ENCODE measurements around the gene GOLPH3. TPM values are rescaled to one million over a fixed set of nuclear protein-coding genes. Genes with fewer than 3 reads are reported as not detected.

GOLPH3 gene
- total RNA-seq, 1 experiment from 2014 or later: 98.7 TPM

GRCh38 chr5:32100691-32101302 is 73.3 kb downstream of the GOLPH3 start:
- Histone ChIP-seq H2BK20ac (ENCODE audit: low read depth, low read length, poor library complexity, severe bottlenecking) (no peak overlapping the region), H3K56ac (ENCODE audit: insufficient read length, low read depth, low read length) (no peak overlapping the region), H3K4ac (ENCODE audit: low read depth, low read length) (no peak overlapping the region), H4K5ac (ENCODE audit: insufficient read length, low read depth, low read length) (no peak overlapping the region), H4K20me1 (ENCODE audit: control insufficient read depth, insufficient read depth, insufficient read length) (no peaks in the 10 kb centered on the region), H3K18ac (ENCODE audit: insufficient read length, low read depth, low read length) (no peak overlapping the region), H2BK5ac (ENCODE audit: insufficient read length, low read length) (no peak overlapping the region), H3K4me1 (ENCODE audit: insufficient read depth, low read length) (no peaks in the 10 kb centered on the region), H3K79me1 (ENCODE audit: insufficient read depth, low read depth, low read length, poor library complexity, severe bottlenecking) (no peaks in the 10 kb centered on the region), H4K91ac (ENCODE audit: insufficient read length, low read depth, low read length) (no peak overlapping the region), H2BK120ac (ENCODE audit: low read depth, low read length, poor library complexity, severe bottlenecking) (no peak overlapping the region), H3K14ac (ENCODE audit: insufficient read depth, low read length) (no peak overlapping the region), H3K23me2 (ENCODE audit: insufficient read length, low read depth, low read length, poor library complexity, severe bottlenecking) (no peaks in the 10 kb centered on the region), H3K4me2 (ENCODE audit: insufficient read depth, insufficient read length, low read length) (no peak overlapping the region), H2BK15ac (ENCODE audit: low read depth, low read length) (no peak overlapping the region), H3K9me3 (ENCODE audit: control insufficient read depth, low read depth, low read length) (no peaks in the 10 kb centered on the region), H2AFZ (ENCODE audit: low read length) (no peak overlapping the region), H3T11ph (ENCODE audit: low read length) (no peak overlapping the region), H3K23ac (ENCODE audit: insufficient read length, low read depth, low read length) (no peak overlapping the region), H4K8ac (replicated peaks; ENCODE audit: insufficient read length, low read depth, low read length) (no peak overlapping the region), H3K27me3 (ENCODE audit: insufficient read depth, low read length) (no peaks in the 10 kb centered on the region), H2AK5ac (ENCODE audit: insufficient read length, low read length) (no peak overlapping the region), H3K27ac (ENCODE audit: insufficient read length, low read depth, low read length) (no peak overlapping the region), H3K9ac (ENCODE audit: extremely low read depth, insufficient read length, low read length) (no peak overlapping the region), H3K79me2 (ENCODE audit: insufficient read depth, low read length) (no peaks in the 10 kb centered on the region), H2BK12ac (ENCODE audit: insufficient read length, low read depth, low read length) (no peak overlapping the region)
- no peak for TF ChIP-seq CTCF (conservative IDR thresholded peaks at IDR 0.05)
- no peak overlapping the region for H3K4me3 Mint-ChIP-seq
- H3K4me1 Mint-ChIP-seq: 0 out of 4 replicates have a peak, but pooled peaks cover 0 to 2% of the 10 kb centered on the region in 2 experiments
- no CpG with 5 or more reads among the region's 8 CpGs for WGBS (ENCODE audit: extremely low coverage, insufficient read length, low lambda C conversion rate)
- no peak for DNase-seq
- H3K27me3 Mint-ChIP-seq (ENCODE audit: low read depth): no peaks in the 10 kb centered on the region
- H3K9me3 Mint-ChIP-seq: no peaks in the 10 kb centered on the region
- H3K27ac Mint-ChIP-seq: no peak overlapping the region
- H3K36me3 Mint-ChIP-seq (ENCODE audit: insufficient read depth in 1 of 3, low read depth in 3 of 3): peaks cover 15 to 83% (median 44%) of the 10 kb centered on the region in 3 experiments; a peak in 6 of 7 replicates

Measured in H9 (cell line).